Hematopoietic multipotent progenitor cell treated with erythropoietin and hydrocortisone succinate and interleukin-3 and kit ligand, for 15 days (in vitro differentiated cells): ENCODE results near the gene PEAR1.

Experiments used
- DNase-seq: peaks from one replicate; pipeline ENCODE4 v3.0.0-alpha.2; 2015; ENCODE audit warnings: low spot score

PEAR1 gene

DNA sequence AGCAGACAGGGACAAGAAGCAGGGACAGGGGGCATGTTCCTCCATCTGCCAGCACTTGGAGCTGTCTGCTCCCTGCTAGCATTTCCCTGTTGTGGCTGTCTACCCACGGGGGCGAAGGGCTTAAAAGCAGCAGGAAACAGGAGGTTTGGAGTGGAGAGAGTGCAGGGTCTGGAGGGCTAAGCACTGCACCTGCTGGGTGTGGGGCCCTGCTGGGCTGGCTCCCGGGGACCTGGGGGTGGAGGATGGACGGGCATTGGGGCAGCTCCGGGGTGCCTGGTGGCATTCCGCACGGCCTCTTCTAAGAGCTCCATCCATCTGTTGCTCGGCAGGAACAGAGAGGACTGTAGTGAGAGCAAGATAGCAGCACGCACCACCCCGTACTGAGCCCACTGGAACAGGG is 48.2 kb downstream of the PEAR1 start:
- DNase-seq = no peak

DNA sequence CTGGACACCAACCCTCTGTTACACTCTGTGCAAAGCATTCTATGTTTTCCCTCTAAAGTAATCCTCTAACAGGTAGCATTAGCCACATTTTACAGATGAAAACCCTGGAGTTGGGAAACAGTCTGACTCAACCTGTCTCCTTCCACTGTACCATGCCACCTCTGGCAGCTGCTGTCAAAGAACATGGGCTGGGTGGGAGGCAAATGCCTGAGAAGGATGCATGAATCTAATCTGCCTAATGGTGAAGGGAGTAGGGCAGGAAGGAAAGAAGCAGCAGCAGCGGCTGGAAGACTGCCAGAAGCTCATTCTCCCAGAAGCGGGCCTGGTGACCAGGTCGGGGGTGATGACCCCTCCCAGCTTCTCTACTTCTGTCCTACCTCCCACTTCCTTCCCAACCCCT is 48.7 kb downstream of the PEAR1 start:
- DNase-seq = no peak

DNA sequence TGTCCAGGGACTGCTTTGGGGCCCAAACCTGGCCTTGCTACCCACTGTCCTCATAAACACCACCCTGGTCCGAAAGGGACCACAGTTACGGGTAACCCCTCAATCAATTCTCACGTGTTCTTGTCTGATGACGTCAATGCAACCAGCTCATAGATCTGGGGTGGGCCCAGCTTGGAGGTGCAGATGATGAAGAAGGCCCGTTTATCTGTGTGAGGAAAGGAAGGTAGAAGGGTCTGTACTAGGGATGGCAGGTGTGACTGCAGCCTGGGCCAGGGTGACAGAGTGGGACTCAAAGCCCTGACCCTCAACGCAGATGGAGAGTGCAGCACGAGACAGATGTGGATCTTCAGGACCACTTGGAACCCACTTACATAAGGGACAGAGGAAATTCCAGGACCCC is 49.1 kb downstream of the PEAR1 start:
- no peak for DNase-seq

DNA sequence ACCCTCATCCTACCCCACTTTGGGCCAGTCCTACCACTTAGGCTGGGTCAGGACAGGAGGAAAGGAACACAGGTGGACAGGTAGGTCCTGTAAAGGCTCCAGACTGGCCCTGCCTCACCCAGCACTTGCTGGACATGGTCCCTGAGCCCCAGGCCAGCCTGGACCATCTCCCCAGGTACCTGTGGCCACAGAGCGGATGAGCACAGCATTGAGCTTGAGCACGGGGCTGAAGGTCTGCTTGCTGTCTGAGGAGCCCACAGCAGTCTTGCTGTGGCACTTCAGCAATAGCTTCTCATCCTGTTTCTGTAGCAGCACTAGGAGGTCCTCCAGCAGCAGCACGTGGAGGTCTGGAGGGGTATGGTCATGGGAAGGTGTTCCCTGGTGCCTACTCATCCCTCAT is 50.2 kb downstream of the PEAR1 start:
- DNase-seq = no peak

DNA sequence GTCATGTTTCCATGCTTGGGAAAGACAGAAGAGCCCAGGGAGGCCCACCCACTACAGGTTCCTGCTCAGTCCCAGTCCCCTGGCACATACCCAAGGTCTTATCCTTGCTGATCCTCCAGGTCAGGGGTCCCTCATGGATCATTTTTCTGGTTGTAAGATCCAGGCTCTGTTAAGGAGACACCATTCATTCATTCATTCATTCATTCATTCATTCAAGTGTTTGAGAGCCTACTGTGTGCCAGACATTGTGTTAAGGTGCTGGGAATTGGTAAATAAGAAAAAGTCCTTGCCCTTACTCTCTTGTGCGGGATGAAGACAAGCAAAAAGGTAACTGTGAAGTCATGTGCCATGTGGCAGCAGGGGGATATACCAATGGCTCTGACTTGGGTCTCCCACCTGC is 50.8 kb downstream of the PEAR1 start:
- DNase-seq = no peak

DNA sequence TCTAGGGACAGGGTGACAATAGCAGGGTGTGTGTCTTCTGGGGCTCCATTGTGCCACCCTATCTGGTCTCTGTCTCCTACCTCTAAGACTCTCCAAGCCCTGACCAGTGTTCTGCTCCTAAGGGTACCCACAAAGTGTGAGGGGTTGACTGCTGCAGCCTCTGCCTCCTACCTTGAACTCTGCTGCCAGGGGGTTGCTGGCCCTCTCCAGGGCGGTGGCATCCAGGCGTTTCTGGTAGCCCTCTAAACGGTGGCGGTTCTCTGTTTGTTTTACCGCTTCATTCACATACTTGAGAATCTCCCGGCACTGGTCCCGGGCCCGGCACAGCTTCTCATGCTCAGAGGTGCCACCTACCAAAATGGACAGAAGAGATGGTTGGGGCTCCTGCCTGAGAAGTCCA is 51.3 kb downstream of the PEAR1 start:
- no peak for DNase-seq

DNA sequence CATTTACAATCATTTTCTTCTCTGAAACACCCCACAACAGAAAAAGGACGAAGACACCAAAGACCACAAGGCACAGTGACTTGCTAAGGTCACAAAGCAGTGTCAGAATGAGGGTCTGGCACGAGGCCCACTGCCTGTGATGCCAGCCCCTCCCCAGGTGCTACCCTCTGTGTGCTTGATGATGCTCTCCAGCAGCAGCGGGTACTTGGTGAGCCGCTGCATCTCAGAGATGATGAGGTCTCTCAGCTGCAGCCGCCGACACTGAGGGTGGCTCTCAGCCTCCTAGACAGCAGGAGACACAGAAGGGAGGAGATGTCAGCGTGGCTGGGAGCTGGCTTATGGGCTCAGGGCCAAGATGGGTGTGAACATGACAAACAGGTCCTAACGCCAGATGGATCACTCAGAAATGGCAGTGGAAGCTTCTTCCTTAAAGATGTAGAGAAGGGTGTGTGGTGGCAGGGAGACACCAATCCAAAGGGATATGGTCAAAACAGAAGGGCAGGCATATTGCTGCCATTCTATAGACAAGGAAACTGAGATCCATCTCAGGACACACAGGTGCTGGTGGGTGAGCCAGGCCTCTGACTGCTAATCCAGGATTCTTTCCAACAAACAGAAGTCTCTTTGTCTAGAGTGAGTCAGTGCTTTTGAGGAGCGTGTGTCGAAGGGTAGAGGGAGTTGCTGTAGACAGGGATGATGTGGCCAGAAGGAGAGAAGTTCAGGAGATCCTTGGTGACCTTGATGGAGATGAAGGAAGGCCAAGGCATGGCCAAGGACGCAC is 52.6 kb downstream of the PEAR1 start:
- peak; percentile 9 for DNase-seq

DNA sequence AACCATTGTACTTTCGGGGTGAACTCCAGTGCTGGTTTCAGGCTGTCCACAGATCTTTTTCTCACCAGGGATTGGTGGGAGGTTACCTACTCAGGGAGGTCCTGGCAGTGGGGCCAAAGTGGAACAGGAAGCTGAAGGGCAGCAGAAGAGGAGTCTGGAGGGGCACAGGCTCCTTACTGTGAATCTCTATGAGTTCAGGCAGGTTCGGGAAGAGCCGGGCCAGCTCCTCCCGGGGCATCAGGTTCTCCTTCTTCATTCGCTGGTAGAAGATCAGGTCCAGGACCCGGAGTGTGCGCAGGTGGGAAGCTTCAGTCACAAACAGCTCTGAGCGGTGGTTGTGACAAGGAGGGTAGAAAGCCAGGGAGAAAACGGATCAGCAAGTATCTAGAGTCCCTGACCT is 53.6 kb downstream of the PEAR1 start:
- DNase-seq = no peak

DNA sequence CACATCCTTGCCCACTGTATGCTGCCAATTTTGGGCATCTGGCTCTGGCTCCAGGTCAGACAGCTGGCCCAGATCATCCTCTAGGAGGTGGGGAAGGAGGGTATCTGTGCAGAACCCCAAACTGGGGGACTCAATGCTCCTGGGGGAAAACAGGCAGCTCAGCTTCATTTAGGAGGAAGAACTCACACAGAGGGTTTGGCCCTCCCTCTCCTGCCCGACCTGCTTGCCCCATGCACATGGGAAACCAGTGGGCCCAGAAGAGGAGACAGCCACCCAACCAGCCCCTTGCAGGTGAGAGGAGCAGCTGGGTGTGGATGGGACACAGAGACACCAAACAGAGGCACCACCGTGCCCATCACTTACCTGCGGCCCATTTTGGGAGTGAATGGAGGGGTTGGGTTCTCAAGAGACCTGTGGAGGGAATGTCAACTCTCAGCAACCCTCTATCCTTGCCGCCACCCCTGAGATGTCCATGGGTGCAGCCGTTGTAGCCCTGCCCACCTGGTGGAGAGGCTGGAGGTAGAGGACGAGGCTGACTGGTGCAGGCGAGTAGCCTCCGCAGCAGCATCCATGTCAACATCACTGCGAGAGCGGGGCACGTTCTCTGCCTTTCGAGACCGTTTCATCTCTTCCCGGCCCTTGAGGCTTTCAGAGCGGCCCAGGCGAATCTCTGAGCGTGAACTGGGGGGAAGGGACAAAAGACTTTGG is 54.5 kb downstream of the PEAR1 start:
- DNase-seq = no peak

DNA sequence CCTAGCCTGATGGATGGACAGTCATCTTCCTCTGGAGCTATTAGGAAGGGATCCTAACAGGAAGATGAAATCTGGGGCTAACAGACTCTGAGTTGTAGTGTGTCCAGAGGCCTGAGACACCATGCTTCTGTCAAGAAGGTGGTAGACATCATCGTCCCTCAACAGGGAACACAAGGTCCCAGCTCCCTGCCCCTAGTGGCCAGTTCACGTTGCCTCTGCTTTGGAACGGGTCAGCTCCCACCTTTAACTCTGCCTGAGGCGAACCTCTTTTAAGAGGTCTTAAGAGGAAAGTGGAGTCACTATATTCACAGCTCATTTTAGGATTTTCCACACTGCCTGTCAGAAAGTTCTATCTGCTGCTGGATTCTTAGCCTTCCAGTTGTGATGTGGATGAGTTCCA is 55.2 kb downstream of the PEAR1 start:
- DNase-seq = no peak

DNA sequence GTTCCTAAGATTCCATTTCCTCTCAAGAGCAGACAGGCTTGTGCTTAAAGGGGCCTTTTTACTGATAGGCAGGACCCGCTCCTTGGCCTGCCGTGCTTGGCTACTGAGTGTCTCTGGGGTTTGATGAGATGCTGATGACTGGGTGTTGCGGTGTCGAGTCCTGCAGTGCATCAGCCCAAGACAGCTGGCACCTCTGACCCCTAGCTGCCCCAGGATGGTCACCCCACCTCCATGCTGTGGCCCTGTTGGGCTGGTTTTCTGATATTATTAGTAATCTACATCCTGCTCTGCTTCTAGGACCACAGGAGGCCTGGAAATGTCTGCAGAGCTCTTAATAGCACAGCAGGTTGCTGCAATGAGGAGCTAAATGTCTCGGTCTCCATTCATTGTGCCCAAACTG is 55.6 kb downstream of the PEAR1 start:
- no peak for DNase-seq

DNA sequence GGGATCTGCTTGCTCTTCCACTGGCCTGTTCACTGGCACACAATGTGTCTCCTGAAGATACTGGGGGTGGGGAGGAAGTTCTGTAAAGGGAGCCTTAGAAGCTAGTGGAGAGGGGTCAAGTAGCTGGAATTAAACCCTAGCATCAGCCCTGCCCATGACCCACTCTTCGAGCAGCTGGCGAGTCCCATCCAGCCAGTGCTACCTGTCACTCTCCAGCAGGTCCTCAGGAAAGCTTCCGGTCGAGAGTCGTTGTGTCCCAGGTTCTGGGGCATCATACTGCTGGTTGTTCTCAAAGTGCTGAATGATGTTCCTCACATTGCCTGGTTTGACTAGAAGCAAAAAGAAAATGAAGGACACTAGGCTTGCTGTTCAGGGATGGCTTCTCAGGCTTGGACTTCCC is 57.9 kb downstream of the PEAR1 start:
- no peak for DNase-seq

DNA sequence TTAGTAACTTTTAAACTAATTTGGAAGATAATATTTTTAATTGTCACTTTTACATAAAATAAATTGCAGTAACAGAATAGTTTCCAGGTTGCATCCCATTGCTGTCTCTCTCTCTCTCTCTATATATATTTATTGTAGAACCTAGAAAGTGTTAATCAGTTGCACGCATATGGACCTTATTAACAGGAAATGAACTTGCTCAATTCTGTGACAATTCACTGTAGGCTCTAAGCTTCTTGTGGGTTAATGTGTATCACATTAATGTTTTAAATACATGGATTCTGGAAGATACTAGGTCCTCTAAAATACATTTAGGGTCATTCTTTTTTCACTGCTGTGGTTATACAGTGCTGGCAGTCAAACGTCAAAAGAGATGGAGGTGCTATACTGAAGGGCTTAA is 60.1 kb downstream of the PEAR1 start:
- DNase-seq = no peak

DNA sequence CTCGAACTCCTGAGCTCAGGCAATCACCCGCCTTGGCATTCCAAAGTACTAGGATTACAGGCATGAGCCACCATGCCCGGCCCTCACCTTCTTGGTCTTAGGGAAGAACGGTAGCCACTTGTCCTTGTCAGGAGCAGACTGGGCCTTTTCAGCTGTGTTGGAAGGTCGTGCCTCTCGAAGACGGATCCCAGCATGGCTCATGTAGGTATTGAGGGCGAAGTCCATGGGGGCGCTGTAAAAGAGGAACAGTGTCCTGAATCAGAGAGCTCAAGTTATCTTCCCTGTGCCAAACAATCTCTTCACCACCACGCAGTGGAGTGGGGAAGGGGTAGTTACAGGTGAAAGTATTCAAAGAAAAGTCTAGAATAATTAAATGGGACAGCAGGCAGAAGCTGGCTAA is 62.8 kb downstream of the PEAR1 start:
- no peak for DNase-seq

DNA sequence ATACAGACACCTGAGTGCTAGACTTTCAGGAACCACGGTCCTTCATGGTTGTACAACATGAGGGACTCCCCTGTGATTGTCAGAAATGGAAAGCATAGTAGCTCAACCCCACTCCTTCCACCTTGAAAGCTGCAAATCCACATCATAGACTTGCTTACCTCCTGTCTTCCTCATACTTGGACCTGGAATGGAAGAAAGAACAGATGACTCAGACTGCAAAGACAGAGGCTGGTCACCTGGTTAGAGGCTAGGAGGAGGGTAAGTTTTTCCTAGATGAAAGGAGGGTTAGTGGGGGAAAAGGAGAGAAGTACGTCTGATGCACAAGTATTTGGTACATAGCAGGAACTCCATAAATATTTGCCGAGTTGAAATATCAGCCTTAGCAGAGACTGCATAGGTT is 64.1 kb downstream of the PEAR1 start:
- DNase-seq = no peak

DNA sequence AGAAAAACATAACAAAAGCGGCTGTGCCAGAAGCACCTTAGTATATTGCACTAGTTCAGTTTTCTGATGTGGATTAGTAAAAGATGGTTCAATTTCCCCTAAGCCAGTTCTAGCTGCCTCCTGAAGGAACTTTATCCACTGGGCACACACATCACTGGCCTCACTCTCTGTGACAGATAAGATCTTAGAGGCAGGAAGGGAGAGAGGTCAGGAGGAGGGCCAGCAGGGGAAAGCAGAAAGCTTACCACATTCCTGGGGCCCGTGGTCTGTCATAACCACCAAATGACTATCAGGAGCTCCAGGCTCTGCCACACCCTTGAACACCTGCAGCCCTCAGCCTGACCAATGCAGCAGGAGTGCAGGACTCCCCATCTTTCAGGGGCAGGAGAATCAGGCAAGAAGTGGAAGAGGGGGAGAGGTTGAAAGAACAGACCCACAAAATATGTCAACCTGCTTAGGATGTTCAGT is 64.8 kb downstream of the PEAR1 start:
- no peak for DNase-seq

DNA sequence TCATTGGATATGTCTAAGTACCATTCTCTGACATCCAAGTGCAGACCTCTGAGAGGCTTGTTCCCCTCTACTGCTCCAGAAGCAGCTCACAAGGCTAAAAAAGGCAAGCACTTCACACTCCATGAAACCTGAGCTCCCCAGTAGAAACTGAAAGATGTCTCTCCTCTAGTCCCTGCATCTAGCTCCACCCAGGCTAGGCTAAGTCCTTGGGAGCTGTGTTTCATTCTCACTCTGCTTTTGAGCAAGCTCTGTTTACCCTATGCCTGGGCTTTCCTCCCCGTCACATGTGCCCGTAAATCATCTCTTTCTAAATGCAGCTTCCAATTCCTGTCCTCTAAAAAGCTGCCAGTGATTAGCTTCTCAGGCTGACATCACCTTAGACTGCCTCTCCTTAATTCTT is 65.9 kb downstream of the PEAR1 start:
- DNase-seq = no peak

DNA sequence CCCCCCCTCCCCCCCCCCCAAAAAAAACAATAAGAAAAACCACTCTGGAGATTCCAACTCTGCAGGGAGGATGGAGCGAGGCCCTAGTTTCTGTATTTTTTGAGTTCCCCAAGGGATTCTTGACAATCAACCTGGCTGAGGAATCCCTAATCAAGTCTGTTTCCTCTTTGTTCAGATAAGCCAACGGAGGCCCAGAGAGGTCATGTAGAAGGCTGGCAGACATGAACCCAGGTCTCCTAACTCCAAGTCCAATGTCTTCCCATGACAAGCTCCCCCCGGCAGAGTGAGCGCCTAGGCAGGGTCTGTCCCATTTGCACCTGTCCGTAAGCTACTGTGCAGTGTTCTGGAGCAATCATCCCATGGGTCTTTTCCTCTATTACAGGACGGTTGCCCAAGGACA is 66.4 kb downstream of the PEAR1 start:
- no peak for DNase-seq

DNA sequence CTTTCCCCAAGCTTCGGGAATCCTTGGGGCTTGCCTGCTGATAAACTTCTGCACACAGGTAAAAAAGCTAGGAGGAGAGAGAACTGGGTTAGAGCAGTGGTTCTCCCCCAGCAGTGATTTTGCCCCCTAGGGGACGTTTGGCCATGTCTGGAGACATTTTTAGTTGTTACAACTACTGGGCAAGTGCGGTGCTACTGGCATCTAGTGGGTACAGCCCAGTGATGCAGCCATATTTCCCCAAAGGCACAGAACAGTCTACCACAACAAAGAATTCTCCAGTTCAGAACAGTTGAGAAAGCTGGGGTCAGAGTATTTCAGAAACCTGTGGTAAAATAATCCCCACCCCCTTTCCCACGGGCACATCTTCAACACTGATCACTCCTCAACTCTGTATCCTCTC is 68.2 kb downstream of the PEAR1 start:
- no peak for DNase-seq

DNA sequence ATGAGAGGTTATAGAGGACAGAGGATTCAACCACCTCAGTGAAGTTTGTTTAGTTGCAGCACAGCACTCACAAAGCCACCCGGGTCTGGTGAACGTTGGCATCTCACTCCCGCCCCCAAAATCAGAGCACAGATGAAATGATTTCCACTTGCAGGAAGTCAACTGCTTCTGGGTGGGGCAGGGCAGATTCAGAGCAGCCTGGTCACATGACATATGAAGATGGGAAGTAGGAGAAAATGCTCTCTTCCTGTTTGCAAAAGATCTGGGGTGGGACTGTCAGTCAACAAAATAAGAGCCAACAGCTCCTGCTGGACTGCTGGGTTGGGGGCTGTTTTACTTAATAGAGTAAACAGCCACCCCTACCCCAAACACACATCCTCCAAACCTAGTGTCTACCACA is 70.1 kb downstream of the PEAR1 start:
- no peak for DNase-seq

DNA sequence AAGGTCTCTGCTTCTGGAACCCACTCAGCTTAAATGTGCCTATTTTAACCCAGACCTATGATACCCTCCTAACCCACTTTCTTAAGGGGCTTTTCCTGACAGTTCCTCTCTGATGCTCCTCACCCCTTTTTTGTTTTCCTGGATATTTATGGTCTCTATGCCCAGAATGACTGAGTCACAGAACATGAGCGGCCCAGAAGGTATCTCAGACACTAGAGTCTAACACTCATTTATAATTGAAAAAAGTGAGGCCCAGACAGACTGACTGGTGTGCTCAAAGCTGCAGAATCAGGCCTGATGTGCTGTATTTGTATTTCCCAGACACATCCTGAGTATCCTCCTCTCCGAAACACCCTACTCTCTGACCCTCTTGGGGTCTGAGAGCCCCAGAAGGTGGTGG is 70.9 kb downstream of the PEAR1 start:
- DNase-seq = no peak
